Measurements from ENCODE around the gene URB1.

Gene URB1

DNA sequence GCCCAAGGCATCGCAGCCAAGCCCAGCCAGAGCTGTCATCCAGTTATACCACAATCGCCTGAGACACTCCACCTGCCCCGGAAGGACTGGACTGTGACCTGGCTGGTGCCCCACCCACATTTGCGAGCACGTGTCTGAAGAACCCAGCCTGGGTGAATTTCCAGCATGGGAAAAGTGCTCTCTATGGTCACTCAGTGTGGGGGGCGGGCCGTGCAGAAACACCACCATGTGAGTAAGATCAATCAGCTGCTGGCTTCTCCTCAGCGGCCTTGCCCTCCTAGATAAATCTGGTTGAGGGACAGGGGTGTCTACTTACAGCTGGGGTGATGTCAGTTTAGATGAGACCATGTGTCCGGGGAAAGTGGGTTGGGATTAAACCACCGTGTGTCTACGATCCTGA is 44.8 kb downstream of the URB1 start:
- ChIA-PET POLR2A (no interaction called here), CTCF (no interaction called here)
- H3K4me3 ChIP-seq (ENCODE audit: low read depth, low read length) = no peak overlapping the region
- TF ChIP-seq, protein P1, sequence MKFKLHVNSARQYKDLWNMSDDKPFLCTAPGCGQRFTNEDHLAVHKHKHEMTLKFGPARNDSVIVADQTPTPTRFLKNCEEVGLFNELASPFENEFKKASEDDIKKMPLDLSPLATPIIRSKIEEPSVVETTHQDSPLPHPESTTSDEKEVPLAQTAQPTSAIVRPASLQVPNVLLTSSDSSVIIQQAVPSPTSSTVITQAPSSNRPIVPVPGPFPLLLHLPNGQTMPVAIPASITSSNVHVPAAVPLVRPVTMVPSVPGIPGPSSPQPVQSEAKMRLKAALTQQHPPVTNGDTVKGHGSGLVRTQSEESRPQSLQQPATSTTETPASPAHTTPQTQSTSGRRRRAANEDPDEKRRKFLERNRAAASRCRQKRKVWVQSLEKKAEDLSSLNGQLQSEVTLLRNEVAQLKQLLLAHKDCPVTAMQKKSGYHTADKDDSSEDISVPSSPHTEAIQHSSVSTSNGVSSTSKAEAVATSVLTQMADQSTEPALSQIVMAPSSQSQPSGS (tag by site-specific recombination; IDR thresholded peaks at IDR 0.05; ENCODE audit: low read depth) = no peak
- TF ChIP-seq ZBTB20 (tag by site-specific recombination; IDR thresholded peaks at IDR 0.05) (no peak), MEIS1 (CRISPR knock-in tag; IDR thresholded peaks at IDR 0.05; ENCODE audit: borderline replicate concordance) (no peak), ZBTB48 (tag by site-specific recombination; IDR thresholded peaks at IDR 0.05) (no peak)
- no peaks in the 10 kb centered on the region for H3K9me3 ChIP-seq (ENCODE audit: control insufficient read depth, insufficient read depth, low read depth, low read length)
- no peak overlapping the region for H3K27ac ChIP-seq (ENCODE audit: extremely low read depth, low read depth, low read length)
- H3K36me3 ChIP-seq (ENCODE audit: control insufficient read depth in 2 of 2, insufficient read depth in 1 of 2, low read length in 2 of 2) = peaks cover 29 to 100% of the 10 kb centered on the region in 2 experiments
- no peaks in the 10 kb centered on the region for H3K4me1 ChIP-seq (ENCODE audit: control insufficient read depth, insufficient read depth, low read length)

- POLR2A ChIA-PET = no interaction called here
- H3K36me3 ChIP-seq (ENCODE audit: control insufficient read depth in 2 of 2, insufficient read depth in 1 of 2, low read length in 2 of 2) = peaks cover 29 to 99% of the 10 kb centered on the region in 2 experiments
Measured at GRCh38 chr21:32347351-32347750, 45.5 kb downstream of the URB1 start.

More at GRCh38 chr21:32347351-32347750, 45.5 kb downstream of the URB1 start:
- Histone ChIP-seq H3K4me1 (ENCODE audit: control insufficient read depth, insufficient read depth, low read length) (no peaks in the 10 kb centered on the region), H3K4me3 (ENCODE audit: low read depth, low read length) (no peak overlapping the region), H3K27ac (ENCODE audit: extremely low read depth, low read depth, low read length) (no peak overlapping the region), H3K9me3 (ENCODE audit: control insufficient read depth, insufficient read depth, low read depth, low read length) (no peaks in the 10 kb centered on the region)
- CTCF ChIA-PET = interaction anchor here (1.0 kb wide), 1 partner anchor 9 kb away, joined by 3 read pairs; no protein-coding TSS in a partner anchor
- TF ChIP-seq KLF8 (tag by site-specific recombination; IDR thresholded peaks at IDR 0.05) (no peak), ZNF112 (tag by site-specific recombination; IDR thresholded peaks at IDR 0.05) (no peak), ZNF623 (tag by site-specific recombination; IDR thresholded peaks at IDR 0.05) (no peak), ZBTB17 (tag by site-specific recombination; IDR thresholded peaks at IDR 0.05) (no peak), TSHZ1 (tag by site-specific recombination; IDR thresholded peaks at IDR 0.05; ENCODE audit: borderline replicate concordance) (no peak), CTCF (tag by site-specific recombination; IDR thresholded peaks at IDR 0.05) (no peak), GLI2 (tag by site-specific recombination; IDR thresholded peaks at IDR 0.05; ENCODE audit: borderline replicate concordance, low read depth) (no peak), ZNF660 (tag by site-specific recombination; IDR thresholded peaks at IDR 0.05) (no peak), OSR2 (tag by site-specific recombination; IDR thresholded peaks at IDR 0.05) (no peak), ZNF394 (tag by site-specific recombination; IDR thresholded peaks at IDR 0.05; ENCODE audit: borderline replicate concordance) (no peak), ZNF596 (tag by site-specific recombination; IDR thresholded peaks at IDR 0.05) (no peak), ZNF2 (tag by site-specific recombination; IDR thresholded peaks at IDR 0.05) (no peak)
- TF ChIP-seq, protein P2, sequence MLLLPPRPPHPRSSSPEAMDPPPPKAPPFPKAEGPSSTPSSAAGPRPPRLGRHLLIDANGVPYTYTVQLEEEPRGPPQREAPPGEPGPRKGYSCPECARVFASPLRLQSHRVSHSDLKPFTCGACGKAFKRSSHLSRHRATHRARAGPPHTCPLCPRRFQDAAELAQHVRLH (tag by site-specific recombination; IDR thresholded peaks at IDR 0.05) = no peak
- TF ChIP-seq, protein P3, sequence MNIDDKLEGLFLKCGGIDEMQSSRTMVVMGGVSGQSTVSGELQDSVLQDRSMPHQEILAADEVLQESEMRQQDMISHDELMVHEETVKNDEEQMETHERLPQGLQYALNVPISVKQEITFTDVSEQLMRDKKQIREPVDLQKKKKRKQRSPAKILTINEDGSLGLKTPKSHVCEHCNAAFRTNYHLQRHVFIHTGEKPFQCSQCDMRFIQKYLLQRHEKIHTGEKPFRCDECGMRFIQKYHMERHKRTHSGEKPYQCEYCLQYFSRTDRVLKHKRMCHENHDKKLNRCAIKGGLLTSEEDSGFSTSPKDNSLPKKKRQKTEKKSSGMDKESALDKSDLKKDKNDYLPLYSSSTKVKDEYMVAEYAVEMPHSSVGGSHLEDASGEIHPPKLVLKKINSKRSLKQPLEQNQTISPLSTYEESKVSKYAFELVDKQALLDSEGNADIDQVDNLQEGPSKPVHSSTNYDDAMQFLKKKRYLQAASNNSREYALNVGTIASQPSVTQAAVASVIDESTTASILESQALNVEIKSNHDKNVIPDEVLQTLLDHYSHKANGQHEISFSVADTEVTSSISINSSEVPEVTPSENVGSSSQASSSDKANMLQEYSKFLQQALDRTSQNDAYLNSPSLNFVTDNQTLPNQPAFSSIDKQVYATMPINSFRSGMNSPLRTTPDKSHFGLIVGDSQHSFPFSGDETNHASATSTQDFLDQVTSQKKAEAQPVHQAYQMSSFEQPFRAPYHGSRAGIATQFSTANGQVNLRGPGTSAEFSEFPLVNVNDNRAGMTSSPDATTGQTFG (tag by site-specific recombination; IDR thresholded peaks at IDR 0.05; ENCODE audit: borderline replicate concordance) = no peak

Measured in HEK293 (cell line).